Ectodermal cell (in vitro differentiated cells): ENCODE measurements around the gene ATP8B3.
A peak's percentile ranks its signal among the peaks of the same experiment; 100 is the strongest.

Experiments
- H3K27ac ChIP-seq: 2 replicates; pipeline ENCODE4 v1.7.0; 2013; ENCODE audit warnings: mild to moderate bottlenecking, low read depth, low read length; ENCODE audit not compliant: insufficient read depth, poor library complexity, severe bottlenecking
- H3K27me3 ChIP-seq: 2 replicates; pipeline ENCODE4 v1.7.0; 2013; ENCODE audit warnings: mild to moderate bottlenecking, low read length; ENCODE audit not compliant: insufficient read depth, control insufficient read depth, poor library complexity, severe bottlenecking
- H3K36me3 ChIP-seq: one replicate; pipeline ENCODE4 v1.7.0; 2013; ENCODE audit warnings: low read length; ENCODE audit not compliant: control insufficient read depth, insufficient read depth
- H3K4me1 ChIP-seq: one replicate; pipeline ENCODE4 v1.7.0; 2013; ENCODE audit warnings: low read length; ENCODE audit not compliant: control insufficient read depth, insufficient read depth
- H3K4me3 ChIP-seq: 2 replicates; pipeline ENCODE4 v1.7.0; 2013; ENCODE audit warnings: low read depth, low read length, control low read depth; ENCODE audit not compliant: insufficient read depth
- H3K9me3 ChIP-seq: 2 replicates; pipeline ENCODE4 v1.7.0; 2013; ENCODE audit warnings: mild to moderate bottlenecking, low read length, moderate library complexity; ENCODE audit not compliant: control insufficient read depth
- WGBS, 2 experiments: methylation state at CpG; one replicate each; pipeline ENCODE4 v1.1.7; 2013; ENCODE audit warnings: missing lambda C conversion rate in 2 of 2; 5-methylcytosine and 5-hydroxymethylcytosine counted together

The ATP8B3 gene

GRCh38 chr19:1850809-1851653, 39.0 kb upstream of the ATP8B3 start:
- Histone ChIP-seq H3K27me3 (no peaks in the 10 kb centered on the region), H3K4me3 (no peak overlapping the region), H3K9me3 (no peaks in the 10 kb centered on the region), H3K36me3 (no peaks in the 10 kb centered on the region), H3K27ac (no peak overlapping the region), H3K4me1 (peaks cover 33% of the 10 kb centered on the region)
- WGBS, 2 experiments = 93 to 95% methylated on average over 31 of the region's 31 CpGs

- no peaks in the 10 kb centered on the region for H3K9me3 ChIP-seq
- WGBS, 2 experiments = 87 to 90% methylated on average over 10 of the region's 10 CpGs
- no peak overlapping the region for H3K4me3 ChIP-seq
- H3K36me3 ChIP-seq = no peaks in the 10 kb centered on the region
- no peaks in the 10 kb centered on the region for H3K27me3 ChIP-seq
- H3K27ac ChIP-seq = no peak overlapping the region
- H3K4me1 ChIP-seq = peaks cover 24% of the 10 kb centered on the region
These were observed 37.9 kb upstream of the ATP8B3 start for GRCh38 chr19:1849886-1850398.

GRCh38 chr19:1849132-1849474, 37.0 kb upstream of the ATP8B3 start:
- Histone ChIP-seq H3K36me3 (no peaks in the 10 kb centered on the region), H3K4me3 (no peak overlapping the region), H3K9me3 (no peaks in the 10 kb centered on the region), H3K27me3 (no peaks in the 10 kb centered on the region), H3K27ac (no peak overlapping the region), H3K4me1 (peaks cover 15% of the 10 kb centered on the region)
- WGBS, 2 experiments = 70 to 75% methylated on average over 5 of the region's 5 CpGs

- Histone ChIP-seq H3K27ac (peak within 1 kb of the TSS; percentile 100), H3K36me3 (no peaks in the 10 kb centered on the region), H3K27me3 (no peaks in the 10 kb centered on the region), H3K9me3 (no peaks in the 10 kb centered on the region), H3K4me1 (peaks cover 13% of the 10 kb centered on the region), H3K4me3 (peak within 1 kb of the TSS; percentile 99)
- 4% methylated on average over 60 of the region's 60 CpGs for WGBS, 2 experiments
These were observed 36.5 kb upstream of the ATP8B3 start, which contains the start of gene REXO1 for GRCh38 chr19:1848399-1849131. Gene REXO1 (minus strand): TSS chr19:1848483. CDS start chr19:1848358, 125 bp downstream.

- Histone ChIP-seq H3K4me1 (peaks cover 13% of the 10 kb centered on the region), H3K27ac (peak overlapping the region; percentile 100), H3K27me3 (no peaks in the 10 kb centered on the region), H3K9me3 (no peaks in the 10 kb centered on the region), H3K4me3 (peak overlapping the region; percentile 99), H3K36me3 (no peaks in the 10 kb centered on the region)
- WGBS, 2 experiments = 1% methylated on average over 72 of the region's 72 CpGs
These were observed 35.8 kb upstream of the ATP8B3 start for GRCh38 chr19:1847684-1848398.

- Histone ChIP-seq H3K36me3 (no peaks in the 10 kb centered on the region), H3K27ac (no peak overlapping the region), H3K9me3 (no peaks in the 10 kb centered on the region), H3K4me3 (peak overlapping the region; percentile 99), H3K27me3 (no peaks in the 10 kb centered on the region), H3K4me1 (peaks cover 13% of the 10 kb centered on the region)
- WGBS, 2 experiments = 23 to 26% methylated on average over 12 of the region's 12 CpGs
These were observed 35.2 kb upstream of the ATP8B3 start for GRCh38 chr19:1847348-1847683.

GRCh38 chr19:1846517-1847204, 34.6 kb upstream of the ATP8B3 start:
- peaks cover 13% of the 10 kb centered on the region for H3K4me1 ChIP-seq
- no peaks in the 10 kb centered on the region for H3K36me3 ChIP-seq
- no peaks in the 10 kb centered on the region for H3K9me3 ChIP-seq
- no peaks in the 10 kb centered on the region for H3K27me3 ChIP-seq
- WGBS, 2 experiments = 93 to 95% methylated on average over 29 of the region's 29 CpGs
- H3K4me3 ChIP-seq = peak overlapping the region; percentile 99
- H3K27ac ChIP-seq = no peak overlapping the region

GRCh38 chr19:1845642-1846041, 33.6 kb upstream of the ATP8B3 start:
- no peak overlapping the region for H3K4me3 ChIP-seq
- H3K36me3 ChIP-seq = no peaks in the 10 kb centered on the region
- H3K4me1 ChIP-seq = peaks cover 20% of the 10 kb centered on the region
- H3K27ac ChIP-seq = no peak overlapping the region
- H3K27me3 ChIP-seq = no peaks in the 10 kb centered on the region
- no peaks in the 10 kb centered on the region for H3K9me3 ChIP-seq
- 94 to 96% methylated on average over 11 of the region's 11 CpGs for WGBS, 2 experiments

GRCh38 chr19:1845125-1845515, 33.0 kb upstream of the ATP8B3 start:
- peaks cover 25% of the 10 kb centered on the region for H3K4me1 ChIP-seq
- no peaks in the 10 kb centered on the region for H3K27me3 ChIP-seq
- WGBS, 2 experiments = 94% methylated on average over 16 of the region's 16 CpGs
- no peaks in the 10 kb centered on the region for H3K36me3 ChIP-seq
- no peaks in the 10 kb centered on the region for H3K9me3 ChIP-seq
- H3K27ac ChIP-seq = no peak overlapping the region
- H3K4me3 ChIP-seq = no peak overlapping the region
